OCI-LY7 (cell line): ENCODE results near the gene SLCO2B1. TPM values are rescaled to one million over a fixed set of nuclear protein-coding genes. Genes with fewer than 3 reads are reported as not detected.
A peak's percentile ranks its signal among the peaks of the same experiment; 100 is the strongest.

Experiments used
- Bru-seq: library from RNA; stranded (reverse); fragments of 400-500 nt; gene quantifications from one replicate; lab custom pipeline; 2021; lab: Mats Ljungman, UMichigan
- BruChase-seq, 2 experiments: library from RNA; stranded (reverse); fragments of 400-500 nt; gene quantifications; one replicate each; lab custom pipeline; 2021; lab: Mats Ljungman, UMichigan
- BruUV-seq: library from RNA; stranded (reverse); fragments of 400-500 nt; replicated peaks from 2 replicates; lab custom pipeline; 2021; lab: Mats Ljungman, UMichigan
- CTCF ChIA-PET: fragments of 300-600 bp; sonication (Branson Sonifier 250); formaldehyde crosslinking; loops from one replicate; lab custom pipeline; 2022; ENCODE audit warnings: antibody characterized with exemption; ENCODE audit not compliant: unreplicated experiment; lab: Charles Lee
- POLR2A ChIA-PET: fragments of 300-600 bp; sonication (Branson Sonifier 250); formaldehyde crosslinking; loops from one replicate; lab custom pipeline; 2022; ENCODE audit warnings: antibody characterized with exemption; lab: Charles Lee
- DNase-seq: peaks from one replicate; pipeline ENCODE4 v3.0.0-alpha.2; 2015; ENCODE audit warnings: low spot score
- H2AFZ ChIP-seq: fragments of 200-600 bp; sonication (generic), shearing (Covaris generic); 2 replicates; pipeline ENCODE4 v1.6.1; 2014; ENCODE audit warnings: mild to moderate bottlenecking, antibody characterized with exemption, low read length, moderate library complexity
- H3K27ac ChIP-seq: fragments of 200-600 bp; sonication (generic); 2 replicates; pipeline ENCODE4 v1.5.1; 2014; ENCODE audit warnings: mixed run types, low read depth, mild to moderate bottlenecking, moderate library complexity, low read length, inconsistent platforms; ENCODE audit not compliant: poor library complexity, severe bottlenecking
- H3K36me3 ChIP-seq: fragments of 200-600 bp; sonication (generic); 2 replicates; pipeline ENCODE4 v1.6.1; 2014; ENCODE audit warnings: mild to moderate bottlenecking, antibody characterized with exemption, low read length, moderate library complexity, mixed read lengths; ENCODE audit not compliant: insufficient read depth
- H3K4me1 ChIP-seq: fragments of 200-600 bp; sonication (generic); 2 replicates; pipeline ENCODE4 v1.5.1; 2014; ENCODE audit warnings: mild to moderate bottlenecking, low read length; ENCODE audit not compliant: insufficient read depth, poor library complexity, severe bottlenecking
- H3K4me2 ChIP-seq: fragments of 200-600 bp; sonication (generic); 2 replicates; pipeline ENCODE4 v1.6.1; 2014; ENCODE audit warnings: mild to moderate bottlenecking, low read length
- H3K4me3 ChIP-seq: fragments of 200-600 bp; sonication (generic); 2 replicates; pipeline ENCODE4 v1.5.1; 2014; ENCODE audit warnings: mild to moderate bottlenecking, low read depth, low read length; ENCODE audit not compliant: poor library complexity, severe bottlenecking
- H3K79me2 ChIP-seq: fragments of 200-600 bp; sonication (generic); 2 replicates; pipeline ENCODE4 v1.6.1; 2016; ENCODE audit warnings: low read depth, mild to moderate bottlenecking, low read length, moderate library complexity, mixed read lengths; ENCODE audit not compliant: insufficient read depth
- H3K9me2 ChIP-seq: fragments of 200-600 bp; sonication (generic); 2 replicates; pipeline ENCODE4 v1.6.1; 2016; ENCODE audit warnings: mild to moderate bottlenecking, low read length, mixed read lengths; ENCODE audit not compliant: insufficient read depth
- H3K9me3 ChIP-seq: fragments of 200-600 bp; sonication (generic); 2 replicates; pipeline ENCODE4 v1.6.1; 2014; ENCODE audit warnings: mild to moderate bottlenecking, mixed run types, low read length, mixed read lengths
- H4K20me1 ChIP-seq: fragments of 200-600 bp; sonication (generic); 2 replicates; pipeline ENCODE4 v1.6.1; 2014; ENCODE audit warnings: mild to moderate bottlenecking, antibody characterized with exemption, low read length, moderate library complexity, mixed read lengths; ENCODE audit not compliant: insufficient read depth
- CTCF ChIP-seq: fragments of 200-600 bp; sonication (generic); conservative IDR thresholded peaks from 2 replicates; pipeline ENCODE4 v1.5.1; 2014; ENCODE audit warnings: mild to moderate bottlenecking, antibody characterized with exemption, low read length, moderate library complexity, mixed read lengths
- EZH2phosphoT487 ChIP-seq: fragments of 200-600 bp; sonication (generic); IDR thresholded peaks from 2 replicates; pipeline ENCODE4 v1.6.1; 2018; ENCODE audit warnings: low read depth, borderline replicate concordance, mild to moderate bottlenecking, mixed run types, antibody characterized with exemption, low read length, moderate library complexity, mixed read lengths
- intact Hi-C: fragments of 100-400 bp; cut with micrococcal nuclease; formaldehyde crosslinking; loops from one replicate; pipeline ENCODE4 v1.10.0; 2022; ENCODE audit not compliant: unreplicated experiment
- long read RNA-seq: library from polyadenylated mRNA; stranded (forward); transcript quantifications from one replicate; pipeline ENCODE4 v2.0.0, GENCODE V29; 2022
- total RNA-seq, 2 experiments: library from RNA; depleted of rRNA in 1 of 2; stranded (reverse); fragments of >200 nt in 1 of 2; shearing (Covaris generic) in 1 of 2; gene quantifications; 2 replicates each; pipeline ENCODE4 v1.2.3, GENCODE V29; 2014 to 2022

The SLCO2B1 gene, protein sequence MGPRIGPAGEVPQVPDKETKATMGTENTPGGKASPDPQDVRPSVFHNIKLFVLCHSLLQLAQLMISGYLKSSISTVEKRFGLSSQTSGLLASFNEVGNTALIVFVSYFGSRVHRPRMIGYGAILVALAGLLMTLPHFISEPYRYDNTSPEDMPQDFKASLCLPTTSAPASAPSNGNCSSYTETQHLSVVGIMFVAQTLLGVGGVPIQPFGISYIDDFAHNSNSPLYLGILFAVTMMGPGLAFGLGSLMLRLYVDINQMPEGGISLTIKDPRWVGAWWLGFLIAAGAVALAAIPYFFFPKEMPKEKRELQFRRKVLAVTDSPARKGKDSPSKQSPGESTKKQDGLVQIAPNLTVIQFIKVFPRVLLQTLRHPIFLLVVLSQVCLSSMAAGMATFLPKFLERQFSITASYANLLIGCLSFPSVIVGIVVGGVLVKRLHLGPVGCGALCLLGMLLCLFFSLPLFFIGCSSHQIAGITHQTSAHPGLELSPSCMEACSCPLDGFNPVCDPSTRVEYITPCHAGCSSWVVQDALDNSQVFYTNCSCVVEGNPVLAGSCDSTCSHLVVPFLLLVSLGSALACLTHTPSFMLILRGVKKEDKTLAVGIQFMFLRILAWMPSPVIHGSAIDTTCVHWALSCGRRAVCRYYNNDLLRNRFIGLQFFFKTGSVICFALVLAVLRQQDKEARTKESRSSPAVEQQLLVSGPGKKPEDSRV
- total RNA-seq (2014; rRNA removed; shearing (Covaris generic)) (0.03 TPM in 1 of 2 replicates, not detected in the other), total RNA-seq (2022) (not detected in 2 replicates), Bru-seq, nascent RNA (percentile 8 among the genes with signal in this experiment), BruChase-seq, experiment 1, labeled RNA remaining after a 6-hour chase (not detected), BruChase-seq, experiment 2, labeled RNA remaining after a 2-hour chase (percentile 5 among the genes with signal in this experiment)
- long read RNA-seq: 0 reads

DNA sequence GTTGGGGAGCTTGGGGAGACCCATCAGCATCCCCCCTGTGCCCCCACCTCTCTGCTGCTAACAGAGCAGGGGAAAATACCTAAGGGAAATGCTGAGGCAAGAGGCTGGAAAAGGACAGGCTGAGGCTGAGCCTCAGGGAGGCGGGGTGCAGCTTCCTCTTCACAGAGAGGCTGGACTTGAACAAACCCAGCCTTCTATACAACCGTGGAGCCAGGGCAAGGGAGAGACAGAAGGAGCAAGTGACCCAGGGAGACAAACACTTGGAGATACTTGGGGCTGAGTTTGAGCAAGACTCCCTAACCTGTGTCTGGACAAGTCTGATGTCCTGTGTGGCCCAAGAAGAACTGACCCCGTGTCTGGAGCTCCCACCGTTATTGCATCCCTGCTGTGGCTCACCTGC lies at the start of gene SLCO2B1:
Gene SLCO2B1 (plus strand): TSS at position 229 of the 400 bp plus-strand sequence. CDS start 275 bp downstream, outside the sequence.
- DNase-seq: no peak
- no peaks in the 10 kb centered on the region for H4K20me1 ChIP-seq
- H3K79me2 ChIP-seq: no peaks in the 10 kb centered on the region
- BruUV-seq: no TSS peak
- H3K9me2 ChIP-seq: no peaks in the 10 kb centered on the region
- no peak within 1 kb of the TSS for H3K4me2 ChIP-seq
- no peak within 1 kb of the TSS for H2AFZ ChIP-seq
- intact Hi-C loops: no loop called here
- no peak within 1 kb of the TSS for H3K27ac ChIP-seq
- no peaks in the 10 kb centered on the region for H3K9me3 ChIP-seq
- TF ChIP-seq EZH2phosphoT487: no peak
- no peak for TF ChIP-seq CTCF
- H3K4me3 ChIP-seq: no peak within 1 kb of the TSS
- H3K4me1 ChIP-seq: peaks cover 15% of the 10 kb centered on the region
- POLR2A ChIA-PET: no interaction called here
- CTCF ChIA-PET: interaction anchor here (1.0 to 1.8 kb wide), 2 partner anchors 9 to 54 kb away, joined by 3 to 7 read pairs; no protein-coding TSS in a partner anchor
- no peaks in the 10 kb centered on the region for H3K36me3 ChIP-seq

DNA sequence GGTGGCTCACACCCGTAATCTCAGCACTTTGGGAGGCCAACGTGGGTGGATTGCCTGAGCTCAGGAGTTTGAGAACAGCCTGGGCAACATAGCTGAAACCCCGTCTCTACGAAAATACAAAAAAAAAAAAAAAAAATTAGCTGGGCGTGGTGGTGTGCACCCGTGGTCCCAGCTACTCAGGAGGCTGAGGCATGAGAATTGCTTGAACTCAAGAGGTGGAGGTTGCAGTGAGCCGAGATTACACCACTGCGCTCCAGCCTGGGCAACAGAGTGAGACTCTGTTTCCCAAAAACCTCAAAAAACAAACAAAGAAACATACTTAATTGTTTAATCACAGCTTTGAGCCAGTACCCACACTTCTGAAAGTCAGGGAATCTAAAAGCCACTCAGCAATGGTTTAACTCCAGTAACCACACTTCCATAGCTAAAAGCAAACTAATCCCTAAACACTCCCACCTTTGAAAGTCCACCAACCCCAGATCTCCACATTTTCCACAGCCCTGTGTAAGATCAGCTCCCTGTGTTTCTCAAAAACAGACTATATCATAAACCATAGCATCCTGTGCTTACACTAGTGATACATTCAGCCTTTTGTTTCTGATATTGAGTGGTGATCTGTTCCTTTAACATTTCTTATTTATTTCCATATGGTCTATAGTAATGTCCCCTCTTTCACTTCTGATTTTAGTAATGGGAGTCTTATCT lies 49.3 kb upstream of the SLCO2B1 start:
- no peak overlapping the region for H3K4me2 ChIP-seq
- no peaks in the 10 kb centered on the region for H3K9me3 ChIP-seq
- no peaks in the 10 kb centered on the region for H3K4me1 ChIP-seq
- no peaks in the 10 kb centered on the region for H3K36me3 ChIP-seq
- BruUV-seq: no TSS peak
- CTCF ChIA-PET: no interaction called here
- H3K4me3 ChIP-seq: no peak overlapping the region
- H4K20me1 ChIP-seq: no peaks in the 10 kb centered on the region
- intact Hi-C loops: no loop called here
- no peaks in the 10 kb centered on the region for H3K79me2 ChIP-seq
- H2AFZ ChIP-seq: no peak overlapping the region
- H3K27ac ChIP-seq: no peak overlapping the region
- DNase-seq: no peak
- H3K9me2 ChIP-seq: no peaks in the 10 kb centered on the region
- TF ChIP-seq CTCF (no peak), EZH2phosphoT487 (no peak)
- POLR2A ChIA-PET: interaction anchor here (0.7 kb wide), 4 partner anchors 74 to 514 kb away, joined by 3 to 4 read pairs (median 4); no protein-coding TSS in a partner anchor
